Ascending aorta (tissue), 2 donors: ENCODE data around the gene SHF. TPM values are rescaled to one million over a fixed set of nuclear protein-coding genes. Genes with fewer than 3 reads are reported as not detected.

Source experiments
- DNase-seq, 2 donors: peaks; one replicate each; pipeline ENCODE4 v3.0.0-alpha.2; 2019; ENCODE audit warnings: low spot score in 2 of 2
- H3K27ac ChIP-seq, 2 donors: fragments of 200-600 bp; sonication (generic); one replicate each; pipeline ENCODE4 v1.5.1; 2016 to 2017; ENCODE audit warnings: mild to moderate bottlenecking in 1 of 2
- H3K27me3 ChIP-seq: fragments of 200-600 bp; sonication (generic); one replicate; pipeline ENCODE4 v1.5.1; 2017
- H3K36me3 ChIP-seq, 2 donors: fragments of 200-600 bp; sonication (generic); one replicate each; pipeline ENCODE4 v1.5.1; 2016
- H3K4me1 ChIP-seq, 2 donors: fragments of 200-600 bp; sonication (generic); one replicate each; pipeline ENCODE4 v1.5.1; 2016 to 2017; ENCODE audit warnings: mild to moderate bottlenecking in 1 of 2
- H3K4me3 ChIP-seq, 2 donors: fragments of 200-600 bp; sonication (generic); one replicate each; pipeline ENCODE4 v1.5.1; 2016 to 2017; ENCODE audit warnings: mild to moderate bottlenecking in 1 of 2
- H3K9me3 ChIP-seq, 2 donors: fragments of 200-600 bp; sonication (generic); one replicate each; pipeline ENCODE4 v1.5.1; 2016
- intact Hi-C: fragments of 100-400 bp; cut with DNase I; formaldehyde crosslinking; loops from one replicate; pipeline ENCODE4 v1.15.1; 2023
- total RNA-seq: library from RNA; depleted of rRNA; stranded (reverse); fragments of >200 nt; gene quantifications from one replicate; pipeline ENCODE4 v1.1.0, GENCODE V29; 2016
- TF ChIP-seq, protein P1 (sequence below), 3 experiments: fragments of 200-600 bp in 2 of 3; fragments of 450-650 bp in 1 of 3; sonication (generic) in 2 of 3; IDR thresholded peaks; one replicate each; pipeline ENCODE4 v1.5.1; 2016 to 2019; ENCODE audit warnings: antibody characterized with exemption in 3 of 3, mild to moderate bottlenecking in 1 of 3, moderate library complexity in 1 of 3

Gene SHF
- total RNA-seq, 1 donor from 2014 or later: 75.0 TPM

DNA sequence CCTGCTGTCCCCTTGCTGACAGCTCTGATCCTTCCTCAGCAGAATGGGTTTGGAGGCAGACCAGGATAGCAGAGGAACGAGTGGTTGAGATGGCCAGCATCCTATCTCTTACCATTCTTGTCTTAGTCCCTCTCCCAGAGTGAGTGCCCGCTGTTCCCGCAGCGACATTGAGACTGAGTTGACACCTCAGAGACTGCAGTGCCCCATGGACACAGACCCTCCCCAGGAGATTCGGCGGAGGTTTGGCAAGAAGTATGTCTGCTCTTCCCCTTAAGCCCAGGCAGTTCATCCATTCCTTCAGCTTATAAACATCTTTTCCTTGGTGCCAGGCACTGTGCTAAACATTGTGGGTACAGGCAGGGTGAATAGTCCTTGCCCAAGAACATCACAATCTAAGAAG is 36.8 kb downstream of the SHF start:
- H3K27ac ChIP-seq: no peak overlapping the region
- TF ChIP-seq, protein P1, sequence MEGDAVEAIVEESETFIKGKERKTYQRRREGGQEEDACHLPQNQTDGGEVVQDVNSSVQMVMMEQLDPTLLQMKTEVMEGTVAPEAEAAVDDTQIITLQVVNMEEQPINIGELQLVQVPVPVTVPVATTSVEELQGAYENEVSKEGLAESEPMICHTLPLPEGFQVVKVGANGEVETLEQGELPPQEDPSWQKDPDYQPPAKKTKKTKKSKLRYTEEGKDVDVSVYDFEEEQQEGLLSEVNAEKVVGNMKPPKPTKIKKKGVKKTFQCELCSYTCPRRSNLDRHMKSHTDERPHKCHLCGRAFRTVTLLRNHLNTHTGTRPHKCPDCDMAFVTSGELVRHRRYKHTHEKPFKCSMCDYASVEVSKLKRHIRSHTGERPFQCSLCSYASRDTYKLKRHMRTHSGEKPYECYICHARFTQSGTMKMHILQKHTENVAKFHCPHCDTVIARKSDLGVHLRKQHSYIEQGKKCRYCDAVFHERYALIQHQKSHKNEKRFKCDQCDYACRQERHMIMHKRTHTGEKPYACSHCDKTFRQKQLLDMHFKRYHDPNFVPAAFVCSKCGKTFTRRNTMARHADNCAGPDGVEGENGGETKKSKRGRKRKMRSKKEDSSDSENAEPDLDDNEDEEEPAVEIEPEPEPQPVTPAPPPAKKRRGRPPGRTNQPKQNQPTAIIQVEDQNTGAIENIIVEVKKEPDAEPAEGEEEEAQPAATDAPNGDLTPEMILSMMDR (IDR thresholded peaks at IDR 0.05): no peak
- no peak overlapping the region for H3K4me3 ChIP-seq
- no peaks in the 10 kb centered on the region for H3K4me1 ChIP-seq
- H3K36me3 ChIP-seq: no peaks in the 10 kb centered on the region
- H3K27me3 ChIP-seq: no peaks in the 10 kb centered on the region
- DNase-seq: no peak
- no peaks in the 10 kb centered on the region for H3K9me3 ChIP-seq
- intact Hi-C loops: no loop called here

DNA sequence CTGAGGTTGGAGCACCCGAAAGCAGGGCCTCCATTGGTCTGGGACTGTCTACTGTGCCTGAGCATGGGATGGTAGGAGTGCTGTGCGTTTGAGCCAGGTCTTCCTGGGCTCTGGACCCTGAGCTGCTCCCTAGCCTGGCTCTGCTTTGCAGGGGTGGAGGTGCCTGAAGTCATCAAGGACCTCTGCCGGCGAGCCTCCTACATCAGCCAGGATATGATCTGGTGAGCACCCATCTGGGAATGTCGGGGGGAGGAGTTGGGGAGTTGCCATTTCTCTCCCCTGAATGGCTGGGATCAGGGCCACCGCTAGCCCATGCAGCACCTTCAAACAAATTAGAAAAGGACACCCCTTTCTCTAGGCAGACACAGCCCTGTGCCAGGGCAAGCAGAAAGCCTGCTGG is 37.3 kb downstream of the SHF start:
- H3K4me3 ChIP-seq: no peak overlapping the region
- H3K36me3 ChIP-seq: no peaks in the 10 kb centered on the region
- no peaks in the 10 kb centered on the region for H3K9me3 ChIP-seq
- intact Hi-C loops: no loop called here
- no peak overlapping the region for H3K27ac ChIP-seq
- no peaks in the 10 kb centered on the region for H3K4me1 ChIP-seq
- no peaks in the 10 kb centered on the region for H3K27me3 ChIP-seq
- TF ChIP-seq, protein P1 (IDR thresholded peaks at IDR 0.05): no peak
- DNase-seq: no peak

DNA sequence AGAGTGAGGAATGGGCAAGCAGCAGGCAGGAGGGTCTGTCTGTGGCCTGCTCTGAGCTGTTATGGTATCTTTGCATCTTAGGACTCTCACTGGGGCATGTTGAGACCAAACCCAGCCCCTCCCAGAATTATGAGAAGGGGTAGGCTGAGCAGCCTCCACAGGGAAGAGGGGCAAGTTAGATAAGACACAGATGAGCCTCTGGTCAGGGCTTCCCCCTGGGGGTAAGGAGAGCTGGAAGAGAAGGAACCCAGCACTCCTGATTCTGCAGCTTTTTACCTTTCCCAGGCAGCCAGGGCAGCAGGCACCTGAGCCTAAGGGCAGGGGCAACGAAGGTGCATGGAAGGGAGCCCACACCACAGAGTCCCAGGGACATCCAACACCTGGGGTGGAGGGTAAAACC is 38.7 kb downstream of the SHF start:
- Histone ChIP-seq H3K36me3 (no peaks in the 10 kb centered on the region), H3K27me3 (no peaks in the 10 kb centered on the region), H3K4me3 (no peak overlapping the region), H3K27ac (no peak overlapping the region), H3K4me1 (no peaks in the 10 kb centered on the region), H3K9me3 (no peaks in the 10 kb centered on the region)
- intact Hi-C loops: no loop called here
- DNase-seq: no peak
- TF ChIP-seq, protein P1 (IDR thresholded peaks at IDR 0.05): no peak

GRCh38 chr15:45148076-45149059 is 39.4 kb downstream of the SHF start:
- Histone ChIP-seq H3K36me3 (no peaks in the 10 kb centered on the region), H3K9me3 (no peaks in the 10 kb centered on the region), H3K27me3 (no peaks in the 10 kb centered on the region), H3K27ac (no peak overlapping the region), H3K4me1 (no peaks in the 10 kb centered on the region), H3K4me3 (no peak overlapping the region)
- TF ChIP-seq, protein P1 (IDR thresholded peaks at IDR 0.05): no peak
- intact Hi-C loops: no loop called here
- no peak for DNase-seq

GRCh38 chr15:45147606-45148005 is 40.2 kb downstream of the SHF start:
- no peak for DNase-seq
- no peaks in the 10 kb centered on the region for H3K9me3 ChIP-seq
- intact Hi-C loops: no loop called here
- no peaks in the 10 kb centered on the region for H3K36me3 ChIP-seq
- no peaks in the 10 kb centered on the region for H3K4me1 ChIP-seq
- H3K27ac ChIP-seq: no peak overlapping the region
- TF ChIP-seq, protein P1 (IDR thresholded peaks at IDR 0.05): no peak
- H3K27me3 ChIP-seq: no peaks in the 10 kb centered on the region
- H3K4me3 ChIP-seq: no peak overlapping the region
